HG03460 (cell line): ENCODE measurements around the gene ACVR1C.

ENCODE experiments used
- ATAC-seq: cut with Tn5 transposase; IDR thresholded peaks from one replicate; pipeline ENCODE4 v1.9.1; 2021; ENCODE audit not compliant: unreplicated experiment

Gene ACVR1C

GRCh38 chr2:157500334-157500733 lies 128.3 kb downstream of the ACVR1C start:
- no peak for ATAC-seq

GRCh38 chr2:157498483-157498882 lies 130.2 kb downstream of the ACVR1C start:
- no peak for ATAC-seq

GRCh38 chr2:157497638-157498314 lies 130.9 kb downstream of the ACVR1C start:
- ATAC-seq, result peak; percentile 91

- ATAC-seq, result peak; percentile 94
Observed at GRCh38 chr2:157492189-157492773, 136.4 kb downstream of the ACVR1C start.

- ATAC-seq, result no peak
Observed at GRCh38 chr2:157489983-157490382, 138.7 kb downstream of the ACVR1C start.

- no peak for ATAC-seq
Observed at GRCh38 chr2:157488877-157489276, 139.8 kb downstream of the ACVR1C start.

GRCh38 chr2:157487747-157488146 lies 140.9 kb downstream of the ACVR1C start:
- no peak for ATAC-seq

DNA sequence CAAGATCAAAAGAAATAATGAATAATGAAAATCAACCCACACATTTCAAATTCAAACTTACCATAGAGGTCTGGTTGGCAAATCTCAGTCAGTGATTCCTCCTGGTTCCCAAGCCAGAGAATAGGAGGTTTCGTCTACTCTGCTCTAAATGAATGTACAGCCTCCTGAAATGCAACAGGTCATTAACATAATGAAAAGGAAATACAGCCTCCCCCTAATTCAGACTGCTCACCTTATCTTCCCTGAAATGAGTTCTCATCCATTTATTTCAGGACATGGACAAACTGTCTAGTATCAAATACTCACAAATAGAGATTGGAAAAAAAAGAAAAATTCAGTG lies 141.4 kb downstream of the ACVR1C start:
- ATAC-seq, result no peak

- no peak for ATAC-seq
Observed at GRCh38 chr2:157486596-157487270, 141.9 kb downstream of the ACVR1C start.

DNA sequence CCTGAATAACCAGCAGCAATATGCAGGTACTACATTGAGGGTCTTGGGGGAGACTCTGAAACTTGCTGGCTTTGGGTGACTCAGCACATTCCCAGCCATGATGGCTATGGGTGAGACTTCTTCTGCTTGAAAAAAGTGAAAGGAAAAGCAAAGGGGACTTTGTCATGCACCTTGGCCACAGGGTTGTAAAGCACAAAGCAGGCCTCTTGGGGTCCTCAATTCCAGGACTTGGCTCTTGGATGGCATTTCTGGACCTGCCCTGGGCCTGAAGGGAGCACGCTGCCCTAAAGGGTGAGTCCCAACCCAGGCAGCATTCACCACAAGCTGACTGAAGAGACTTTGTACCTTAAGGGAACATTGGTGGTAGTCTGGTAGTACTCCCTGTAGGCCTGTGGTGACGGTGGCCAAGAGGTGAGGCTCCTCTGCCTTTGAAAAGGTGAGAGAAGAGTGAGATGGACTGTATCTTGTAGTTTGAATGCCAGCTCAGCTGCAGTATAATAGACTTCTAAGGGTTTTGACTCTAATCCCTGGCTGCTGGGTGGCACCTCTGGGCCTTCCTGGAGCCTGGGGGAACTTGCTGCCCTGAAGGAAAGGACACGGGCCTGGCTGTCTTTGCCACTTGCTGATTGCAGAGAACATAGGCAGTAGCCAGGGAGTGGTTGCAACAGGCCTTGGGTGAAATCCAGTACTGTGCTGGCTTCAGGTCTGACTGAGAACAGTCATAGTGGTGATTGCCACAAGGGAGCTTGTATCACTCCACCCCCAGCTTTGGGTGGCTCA lies 148.3 kb downstream of the ACVR1C start:
- ATAC-seq, result peak; percentile 63

- ATAC-seq, result peak; percentile 36
Observed at GRCh38 chr2:157479081-157480027, 149.3 kb downstream of the ACVR1C start.

DNA sequence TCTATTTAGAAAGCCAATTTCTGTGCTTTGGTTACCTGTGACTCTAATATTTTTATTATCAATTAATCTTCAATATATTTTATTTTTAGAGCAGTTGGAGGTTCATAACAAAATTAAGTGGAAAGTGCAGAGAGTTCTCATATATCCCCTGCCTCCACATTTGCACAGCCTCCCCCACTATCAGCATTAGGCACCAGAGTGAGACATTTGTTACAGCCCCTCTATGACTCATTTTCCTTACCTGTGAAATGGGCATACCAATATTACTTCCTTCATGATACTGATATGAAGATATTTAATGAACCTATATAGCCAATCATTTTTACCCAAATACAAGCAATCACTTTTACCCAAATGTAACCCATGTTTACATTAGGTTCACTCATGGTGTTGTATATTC lies 150.7 kb downstream of the ACVR1C start:
- ATAC-seq, result no peak

GRCh38 chr2:157476953-157477709 lies 151.5 kb downstream of the ACVR1C start:
- ATAC-seq, result no peak
